HG03571 (cell line): ENCODE results near the gene NBPF6.
A peak's percentile ranks its signal among the peaks of the same experiment; 100 is the strongest.
"Not testable (repeated sequence)": the region's sequence is repeated elsewhere in the genome, so short reads cannot be mapped to it uniquely, and the experiment has no call there.

ENCODE experiments used
- ATAC-seq: cut with Tn5 transposase; IDR thresholded peaks from one replicate; pipeline ENCODE4 v1.9.1; 2021; ENCODE audit not compliant: unreplicated experiment

The NBPF6 gene, protein sequence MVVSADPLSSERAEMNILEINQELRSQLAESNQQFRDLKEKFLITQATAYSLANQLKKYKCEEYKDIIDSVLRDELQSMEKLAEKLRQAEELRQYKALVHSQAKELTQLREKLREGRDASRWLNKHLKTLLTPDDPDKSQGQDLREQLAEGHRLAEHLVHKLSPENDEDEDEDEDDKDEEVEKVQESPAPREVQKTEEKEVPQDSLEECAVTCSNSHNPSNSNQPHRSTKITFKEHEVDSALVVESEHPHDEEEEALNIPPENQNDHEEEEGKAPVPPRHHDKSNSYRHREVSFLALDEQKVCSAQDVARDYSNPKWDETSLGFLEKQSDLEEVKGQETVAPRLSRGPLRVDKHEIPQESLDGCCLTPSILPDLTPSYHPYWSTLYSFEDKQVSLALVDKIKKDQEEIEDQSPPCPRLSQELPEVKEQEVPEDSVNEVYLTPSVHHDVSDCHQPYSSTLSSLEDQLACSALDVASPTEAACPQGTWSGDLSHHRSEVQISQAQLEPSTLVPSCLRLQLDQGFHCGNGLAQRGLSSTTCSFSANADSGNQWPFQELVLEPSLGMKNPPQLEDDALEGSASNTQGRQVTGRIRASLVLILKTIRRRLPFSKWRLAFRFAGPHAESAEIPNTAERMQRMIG

GRCh38 chr1:108450043-108450442, at the start of gene NBPF6:
TSS of gene NBPF6 (plus strand) at chr1:108450343. CDS start at chr1:108450602, 259 bp downstream.
- not testable (repeated sequence) for ATAC-seq

- not testable (repeated sequence) for ATAC-seq
Measured at GRCh38 chr1:108411098-108411833, 38.9 kb upstream of the NBPF6 start.

- ATAC-seq, result not testable (repeated sequence)
Measured at GRCh38 chr1:108420129-108420528, 30.0 kb upstream of the NBPF6 start.

GRCh38 chr1:108421061-108421916, 28.9 kb upstream of the NBPF6 start:
- not testable (repeated sequence) for ATAC-seq

DNA sequence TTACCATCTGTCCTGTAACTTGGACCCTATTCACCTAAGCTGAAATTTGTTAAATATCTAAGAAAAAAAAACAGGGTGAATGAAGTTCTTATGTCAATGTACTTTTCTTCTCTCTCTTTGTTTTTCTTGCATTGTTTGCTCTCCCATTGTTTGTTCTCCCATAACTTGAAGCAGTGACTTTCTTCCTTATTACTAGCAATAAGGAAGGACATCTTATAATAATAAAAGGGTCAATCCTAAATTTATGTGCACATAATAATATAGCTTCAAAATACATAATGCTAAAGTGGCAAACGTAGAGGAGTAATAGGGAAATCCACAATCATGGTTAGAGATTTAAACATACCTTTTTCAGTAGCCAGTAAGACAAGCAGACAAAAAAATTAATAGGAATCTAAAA, 23.3 kb upstream of the NBPF6 start:
- ATAC-seq, result not testable (repeated sequence)

DNA sequence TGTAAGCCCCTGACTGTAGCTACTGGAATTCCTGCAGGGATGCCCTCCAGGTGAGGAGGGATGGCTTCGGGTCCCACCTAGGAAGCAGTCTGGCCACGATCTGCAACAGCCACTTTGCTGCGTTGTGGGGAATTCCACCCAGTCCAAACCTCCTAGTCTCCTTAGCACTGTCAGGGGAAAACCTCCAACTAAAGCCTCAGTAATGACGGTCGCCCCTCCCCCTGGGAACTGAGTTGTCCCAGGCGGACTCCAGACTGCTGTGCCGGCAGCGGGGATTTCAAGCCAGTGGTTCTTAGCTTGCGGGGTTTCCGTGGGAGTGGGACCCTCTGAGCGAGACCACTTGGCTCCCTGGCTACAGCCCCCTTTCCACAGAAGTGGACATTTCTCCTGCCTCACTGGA, 18.1 kb upstream of the NBPF6 start:
- ATAC-seq, result not testable (repeated sequence)

DNA sequence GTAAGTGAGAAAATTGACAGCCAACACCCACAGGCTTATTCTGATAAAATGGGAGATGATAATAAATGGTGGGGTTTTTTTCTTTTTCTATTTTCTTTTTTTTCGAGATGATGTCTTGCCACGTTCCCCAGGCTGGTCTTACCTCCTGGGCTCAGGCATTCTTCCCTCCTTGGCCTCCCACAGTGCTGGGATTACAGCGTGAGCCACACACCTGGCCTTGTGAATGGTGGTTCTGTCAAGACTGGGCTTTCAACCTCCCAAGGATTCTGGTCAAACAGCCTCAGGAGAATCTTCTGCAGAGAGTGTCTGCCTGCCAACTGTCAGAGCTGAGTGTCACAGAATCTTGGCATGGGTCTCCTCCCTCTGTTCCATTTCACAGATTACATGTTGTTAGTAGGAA, 16.7 kb upstream of the NBPF6 start:
- ATAC-seq, result not testable (repeated sequence)

DNA sequence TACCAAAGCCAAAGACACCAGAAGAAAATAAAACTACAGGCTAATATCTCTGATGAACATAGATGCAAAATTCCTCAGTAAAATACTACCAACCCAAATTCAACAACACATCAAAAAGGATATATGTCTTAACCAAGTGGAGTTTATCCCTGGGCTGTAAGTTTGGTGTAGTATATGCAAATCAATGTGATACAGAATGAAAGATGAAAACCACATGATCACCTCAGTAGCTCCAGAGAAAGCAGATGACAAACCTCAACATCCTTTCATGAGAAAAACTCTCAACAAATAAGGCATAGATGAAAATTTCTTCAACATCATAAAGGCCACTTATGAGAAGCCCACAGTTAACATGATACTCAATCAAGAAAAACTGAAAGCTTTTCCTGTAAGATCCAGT, 11.6 kb upstream of the NBPF6 start:
- ATAC-seq, result peak; percentile 80

DNA sequence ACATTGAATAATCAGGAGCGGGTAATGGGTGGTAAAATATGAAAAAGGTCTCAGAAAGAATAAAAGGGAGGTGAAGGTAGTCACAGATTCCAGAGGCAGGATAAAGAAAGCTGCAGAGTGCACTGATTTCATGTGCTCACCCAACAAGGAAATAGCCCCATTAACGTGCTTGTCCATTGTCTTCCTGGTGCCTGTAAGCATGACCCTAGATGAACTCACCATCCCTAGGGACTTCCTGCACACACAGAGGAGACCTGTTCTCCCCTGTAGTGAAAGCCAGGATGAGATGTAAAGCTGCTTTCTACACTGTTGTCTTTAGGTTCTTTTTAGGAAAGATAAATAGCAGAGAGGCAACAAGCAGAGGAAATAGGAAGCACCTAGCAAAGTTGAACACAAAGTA, 4.4 kb downstream of the NBPF6 start:
- ATAC-seq, result not testable (repeated sequence)

DNA sequence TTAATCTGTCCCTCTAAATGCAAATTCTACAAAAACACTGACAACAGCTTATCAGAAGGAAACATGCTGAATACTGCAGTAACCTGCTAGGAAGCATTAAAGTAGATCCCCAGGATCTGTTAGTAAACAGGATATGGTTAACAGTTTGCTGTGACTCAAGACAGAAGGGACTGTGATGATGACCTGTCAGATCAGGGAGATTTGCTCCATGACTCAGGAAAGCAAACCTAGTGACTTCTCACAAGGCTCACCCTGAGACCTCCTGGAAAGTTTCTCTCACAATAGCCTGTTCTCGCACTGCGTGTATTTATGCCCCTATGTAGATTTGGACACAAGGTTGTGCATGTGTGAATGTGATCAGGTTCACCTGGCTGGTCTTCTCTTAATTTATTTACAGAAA, 8.5 kb downstream of the NBPF6 start:
- ATAC-seq, result not testable (repeated sequence)

DNA sequence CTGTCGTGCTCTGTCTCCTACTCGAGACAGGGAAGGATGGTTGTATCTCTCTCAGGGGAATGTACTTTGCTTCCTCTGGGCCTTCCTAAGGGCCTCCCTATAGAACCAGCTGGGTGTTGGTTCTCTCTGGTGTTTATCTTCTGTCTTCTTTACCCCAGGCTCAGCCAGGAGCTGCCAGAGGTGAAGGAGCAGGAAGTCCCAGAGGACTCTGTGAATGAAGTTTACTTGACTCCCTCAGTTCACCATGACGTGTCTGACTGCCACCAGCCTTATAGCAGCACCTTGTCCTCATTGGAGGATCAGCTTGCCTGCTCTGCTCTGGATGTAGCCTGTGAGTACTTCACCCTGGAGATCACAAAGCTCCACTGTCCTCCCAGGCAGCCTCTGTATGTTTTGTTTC, 11.6 kb downstream of the NBPF6 start:
- ATAC-seq, result not testable (repeated sequence)

GRCh38 chr1:108463962-108464361, 13.8 kb downstream of the NBPF6 start:
- not testable (repeated sequence) for ATAC-seq

DNA sequence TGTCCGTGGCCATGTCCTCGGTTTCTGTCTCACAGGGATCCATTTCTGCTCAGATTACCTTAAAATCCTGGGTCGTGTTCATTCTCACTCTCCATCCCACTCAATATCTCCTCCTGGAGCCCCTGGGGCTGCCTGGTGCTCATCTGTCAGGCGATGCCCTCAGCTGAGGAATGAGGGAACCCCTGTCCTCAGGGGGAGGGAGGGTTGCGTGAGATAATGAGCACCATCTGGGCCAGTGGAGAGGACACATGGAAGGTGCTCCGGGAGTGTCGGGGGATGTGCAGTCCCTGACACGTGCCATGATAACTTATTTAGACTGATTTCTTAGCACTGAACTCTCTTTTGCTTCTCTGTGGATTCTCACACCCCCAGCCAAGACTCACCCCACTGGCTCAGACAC, 16.0 kb downstream of the NBPF6 start:
- not testable (repeated sequence) for ATAC-seq

- ATAC-seq, result not testable (repeated sequence)
Measured at GRCh38 chr1:108467155-108467554, 17.0 kb downstream of the NBPF6 start.

DNA sequence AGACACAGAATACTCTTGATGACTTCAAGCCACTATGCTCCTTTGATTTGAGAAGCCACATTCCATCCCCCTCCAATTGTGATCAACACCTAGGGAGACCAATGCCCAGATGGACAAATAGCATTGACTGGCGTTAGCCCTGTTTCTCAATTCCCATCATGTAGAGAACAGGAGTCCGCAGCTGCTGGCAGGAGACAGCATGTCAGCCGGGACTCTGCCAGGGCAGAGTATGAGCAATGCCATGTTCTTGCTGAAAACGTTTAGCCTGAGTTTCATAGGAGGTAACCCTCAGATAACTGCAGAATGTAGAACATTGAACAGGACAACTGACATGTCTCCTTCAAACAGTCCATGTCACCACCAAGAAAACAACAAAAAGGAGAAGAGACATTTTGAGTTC, 20.6 kb downstream of the NBPF6 start:
- ATAC-seq, result not testable (repeated sequence)

DNA sequence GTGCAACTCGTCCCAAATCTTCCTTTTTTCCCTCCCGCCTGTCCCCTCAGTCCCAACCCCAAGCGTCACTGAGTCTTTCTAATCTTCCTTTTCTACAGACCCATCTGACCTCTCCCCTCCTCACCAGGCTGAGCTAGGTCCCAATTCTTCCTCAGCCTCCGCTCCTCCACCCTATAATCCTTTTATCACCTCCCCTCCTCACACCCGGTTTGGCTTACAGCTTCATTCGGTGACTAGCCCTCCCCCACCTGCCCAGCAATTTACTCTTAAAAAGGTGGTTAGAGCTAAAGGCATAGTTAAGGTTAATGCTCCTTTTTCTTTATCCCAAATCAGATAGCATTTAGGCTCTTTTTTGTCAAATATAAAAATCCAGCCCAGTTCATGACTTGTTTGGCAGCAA, 24.4 kb downstream of the NBPF6 start:
- ATAC-seq, result not testable (repeated sequence)

DNA sequence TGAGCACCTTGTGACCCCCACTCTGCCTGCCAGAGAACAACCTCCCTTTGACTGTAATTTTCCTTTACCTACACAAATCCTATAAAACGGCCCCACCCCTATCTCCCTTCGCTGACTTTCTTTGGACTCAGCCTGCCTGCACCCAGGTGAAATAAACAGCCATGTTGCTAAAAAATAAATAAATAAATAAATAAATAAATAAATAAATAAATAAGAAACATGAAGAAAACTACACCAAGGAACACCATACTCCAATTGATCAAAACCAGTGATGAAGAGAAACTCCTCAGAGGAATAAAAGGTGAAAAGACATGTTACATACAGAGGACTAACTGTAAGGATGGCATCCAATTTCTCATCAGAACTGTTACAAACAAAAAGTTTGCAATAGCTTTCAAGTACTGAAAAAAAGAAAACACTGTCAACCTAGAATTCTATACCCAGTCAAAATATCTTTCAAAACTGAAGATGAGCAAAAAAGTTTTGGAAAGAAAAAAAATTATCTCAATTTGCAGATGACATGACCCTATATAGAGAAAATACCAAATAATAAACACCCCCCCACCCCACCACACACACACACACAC, 28.4 kb downstream of the NBPF6 start:
- no peak for ATAC-seq

GRCh38 chr1:108482708-108483107, 32.6 kb downstream of the NBPF6 start:
- no peak for ATAC-seq

- not testable (repeated sequence) for ATAC-seq
Measured at GRCh38 chr1:108485990-108486389, 35.8 kb downstream of the NBPF6 start.

DNA sequence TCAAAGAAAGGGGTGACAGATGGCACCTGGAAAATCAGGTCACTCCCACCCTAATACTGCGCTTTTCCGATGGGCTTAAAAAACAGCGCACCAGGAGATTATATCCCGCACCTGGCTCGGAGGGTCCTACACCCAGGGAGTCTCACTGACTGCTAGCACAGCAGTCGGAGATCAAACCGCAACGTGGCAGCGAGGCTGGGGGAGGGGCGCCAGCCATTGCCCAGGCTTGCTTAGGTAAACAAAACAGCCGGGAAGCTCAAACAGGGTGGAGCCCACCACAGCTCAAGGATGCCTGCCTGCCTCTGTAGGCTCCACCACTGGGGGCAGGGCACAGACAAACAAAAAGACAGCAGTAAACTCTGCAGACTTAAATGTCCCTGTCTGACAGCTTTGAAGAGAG, 36.6 kb downstream of the NBPF6 start:
- not testable (repeated sequence) for ATAC-seq
